ENCODE measurements around the gene RAD51AP2. TPM values are rescaled to one million over a fixed set of nuclear protein-coding genes. Genes with fewer than 3 reads are reported as not detected.
"Not testable (repeated sequence)": the region's sequence is repeated elsewhere in the genome, so short reads cannot be mapped to it uniquely, and the experiment has no call there.

Gene RAD51AP2
- total RNA-seq, 2 experiments from 2014 or later, result not detected

GRCh38 chr2:17506736-17507616 lies 11.3 kb downstream of the RAD51AP2 start:
- Mint-ChIP-seq H3K27me3 (no peaks in the 10 kb centered on the region), H3K27ac (no peak overlapping the region), H3K4me1 (no peaks in the 10 kb centered on the region), H3K9me3 (no peaks in the 10 kb centered on the region), H3K36me3 (no peaks in the 10 kb centered on the region), H3K4me3 (no peak overlapping the region)
- DNase-seq, result no peak

DNA sequence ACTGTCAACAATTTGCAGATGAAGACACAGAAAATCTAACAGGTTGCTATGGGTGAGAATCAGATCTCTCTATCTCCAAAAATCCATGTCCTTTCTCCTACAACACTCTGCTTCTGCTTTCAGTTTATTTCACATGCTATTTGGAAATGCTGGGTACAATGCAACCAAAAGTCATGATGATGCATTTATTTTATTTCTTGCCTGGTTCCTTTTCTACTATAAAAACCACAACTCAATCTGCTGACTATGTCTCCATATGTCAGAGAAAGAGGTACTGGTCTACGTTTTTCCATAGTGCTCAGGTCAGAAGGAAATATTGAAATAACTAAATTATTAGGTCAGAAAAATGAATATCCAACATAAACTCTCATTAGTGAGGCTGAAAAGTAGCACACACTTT lies 20.5 kb downstream of the RAD51AP2 start:
- no peak for DNase-seq
- H3K27me3 Mint-ChIP-seq, result no peaks in the 10 kb centered on the region
- no peak overlapping the region for H3K4me3 Mint-ChIP-seq
- H3K36me3 Mint-ChIP-seq, result no peaks in the 10 kb centered on the region
- no peaks in the 10 kb centered on the region for H3K4me1 Mint-ChIP-seq
- H3K9me3 Mint-ChIP-seq, result no peaks in the 10 kb centered on the region
- H3K27ac Mint-ChIP-seq, result no peak overlapping the region

DNA sequence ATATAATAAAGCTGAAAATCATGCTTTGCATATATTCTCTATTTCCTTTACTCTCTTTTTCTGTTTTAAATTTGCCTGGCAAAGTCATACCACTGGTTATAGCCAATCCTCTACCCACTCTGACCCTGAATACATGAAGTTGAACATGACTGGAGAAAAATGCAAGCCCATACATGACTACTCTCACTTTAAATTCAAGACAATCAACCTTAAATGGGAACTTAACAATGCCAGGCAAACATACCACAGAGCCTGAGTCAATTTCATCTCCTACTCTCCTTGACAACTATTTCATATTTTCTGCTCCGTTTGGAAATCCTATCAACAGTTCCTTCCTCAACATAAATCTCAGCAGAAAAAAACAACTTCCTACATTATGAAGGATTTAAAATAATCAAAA lies 22.6 kb downstream of the RAD51AP2 start:
- H3K9me3 Mint-ChIP-seq, result no peaks in the 10 kb centered on the region
- H3K36me3 Mint-ChIP-seq, result no peaks in the 10 kb centered on the region
- H3K4me3 Mint-ChIP-seq, result no peak overlapping the region
- no peak for DNase-seq
- H3K4me1 Mint-ChIP-seq, result no peaks in the 10 kb centered on the region
- no peak overlapping the region for H3K27ac Mint-ChIP-seq
- no peaks in the 10 kb centered on the region for H3K27me3 Mint-ChIP-seq

- H3K36me3 Mint-ChIP-seq, H3K4me1 Mint-ChIP-seq, H3K9me3 Mint-ChIP-seq, H3K27ac Mint-ChIP-seq, H3K27me3 Mint-ChIP-seq, DNase-seq, H3K4me3 Mint-ChIP-seq: not testable (repeated sequence)
Measured at GRCh38 chr2:17490165-17490564, 28.1 kb downstream of the RAD51AP2 start.

GRCh38 chr2:17488610-17489009 lies 29.6 kb downstream of the RAD51AP2 start:
- not testable (repeated sequence) for H3K4me1 Mint-ChIP-seq, H3K36me3 Mint-ChIP-seq, H3K4me3 Mint-ChIP-seq, H3K9me3 Mint-ChIP-seq, DNase-seq, H3K27me3 Mint-ChIP-seq, H3K27ac Mint-ChIP-seq

GRCh38 chr2:17483496-17483895 lies 34.7 kb downstream of the RAD51AP2 start:
- H3K27me3 Mint-ChIP-seq, result no peaks in the 10 kb centered on the region

DNA sequence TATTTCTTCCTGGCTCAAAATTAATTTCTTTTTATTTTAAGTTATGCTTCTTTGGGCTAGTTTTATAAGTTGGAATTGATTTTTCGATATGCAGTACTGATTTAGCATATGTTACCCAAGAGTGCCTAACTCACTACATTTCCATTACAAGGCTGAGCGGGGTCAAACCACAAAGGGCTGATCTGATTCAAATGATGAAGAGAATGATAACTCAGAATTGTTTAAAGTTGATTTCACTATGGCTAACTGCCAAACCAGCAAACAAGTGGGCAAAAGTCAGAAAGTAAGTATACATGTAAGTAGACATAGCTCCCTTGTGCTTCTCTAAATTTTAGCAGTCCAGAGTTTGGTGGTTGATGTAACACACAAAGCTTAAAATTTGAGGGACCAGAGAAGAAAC lies 35.6 kb downstream of the RAD51AP2 start:
- Mint-ChIP-seq H3K36me3 (no peaks in the 10 kb centered on the region), H3K9me3 (no peaks in the 10 kb centered on the region), H3K27me3 (no peaks in the 10 kb centered on the region), H3K4me1 (no peaks in the 10 kb centered on the region), H3K27ac (no peak overlapping the region), H3K4me3 (no peak overlapping the region)
- no peak for DNase-seq

More at GRCh38 chr2:17483496-17483895, 34.7 kb downstream of the RAD51AP2 start:
- H3K36me3 Mint-ChIP-seq, result no peaks in the 10 kb centered on the region
- no peaks in the 10 kb centered on the region for H3K4me1 Mint-ChIP-seq
- H3K27ac Mint-ChIP-seq, result no peak overlapping the region
- no peak for DNase-seq
- no peak overlapping the region for H3K4me3 Mint-ChIP-seq
- H3K9me3 Mint-ChIP-seq, result no peaks in the 10 kb centered on the region

DNA sequence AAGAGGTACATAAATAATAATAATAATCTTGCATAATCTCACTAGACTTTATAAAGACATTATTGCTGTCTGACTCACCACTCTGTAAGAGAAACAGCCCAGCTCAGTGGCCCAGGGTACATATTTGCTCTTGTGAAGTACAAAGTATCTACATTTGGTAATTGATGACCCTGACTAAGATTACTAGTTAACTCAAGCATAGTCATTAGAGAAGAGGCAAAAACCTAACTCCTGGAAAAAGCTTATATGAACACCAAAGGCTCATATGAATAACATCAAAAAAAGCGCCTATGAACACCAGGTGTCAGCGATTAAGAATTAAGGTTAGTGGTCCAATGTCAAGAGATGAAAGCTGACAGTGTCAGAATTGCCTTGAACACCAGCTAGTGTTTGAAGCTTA lies 38.4 kb downstream of the RAD51AP2 start:
- Mint-ChIP-seq H3K4me1 (no peaks in the 10 kb centered on the region), H3K9me3 (no peaks in the 10 kb centered on the region), H3K27me3 (no peaks in the 10 kb centered on the region), H3K36me3 (no peaks in the 10 kb centered on the region), H3K27ac (no peak overlapping the region), H3K4me3 (no peak overlapping the region)
- no peak for DNase-seq

- H3K27ac Mint-ChIP-seq, result no peak overlapping the region
- no peaks in the 10 kb centered on the region for H3K36me3 Mint-ChIP-seq
- H3K4me1 Mint-ChIP-seq, result no peaks in the 10 kb centered on the region
- no peaks in the 10 kb centered on the region for H3K27me3 Mint-ChIP-seq
- DNase-seq, result no peak
- H3K9me3 Mint-ChIP-seq, result no peaks in the 10 kb centered on the region
- no peak overlapping the region for H3K4me3 Mint-ChIP-seq
Measured at GRCh38 chr2:17476830-17477229, 41.4 kb downstream of the RAD51AP2 start.

DNA sequence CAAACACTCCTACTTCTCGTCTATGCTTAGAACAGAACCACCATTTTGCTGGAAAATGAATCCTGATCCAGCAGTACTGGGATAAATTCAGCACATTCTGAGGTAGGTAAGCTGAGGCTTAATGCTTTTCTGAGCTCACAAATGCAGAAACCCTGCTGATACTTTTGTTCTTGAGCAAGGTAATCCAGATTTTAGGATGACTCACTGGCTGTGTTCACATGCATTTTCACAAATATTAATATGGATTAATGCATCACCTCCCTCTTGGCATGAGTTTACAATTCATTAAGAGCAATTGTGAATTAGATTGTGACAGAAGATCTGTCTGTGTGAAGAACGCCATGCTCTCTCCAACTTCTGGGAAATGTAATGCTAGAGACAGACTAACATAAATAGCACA lies 42.2 kb downstream of the RAD51AP2 start:
- no peak overlapping the region for H3K4me3 Mint-ChIP-seq
- peaks cover 2% of the 10 kb centered on the region for H3K9me3 Mint-ChIP-seq
- no peaks in the 10 kb centered on the region for H3K4me1 Mint-ChIP-seq
- H3K27ac Mint-ChIP-seq, result no peak overlapping the region
- no peaks in the 10 kb centered on the region for H3K27me3 Mint-ChIP-seq
- no peak for DNase-seq
- no peaks in the 10 kb centered on the region for H3K36me3 Mint-ChIP-seq

DNA sequence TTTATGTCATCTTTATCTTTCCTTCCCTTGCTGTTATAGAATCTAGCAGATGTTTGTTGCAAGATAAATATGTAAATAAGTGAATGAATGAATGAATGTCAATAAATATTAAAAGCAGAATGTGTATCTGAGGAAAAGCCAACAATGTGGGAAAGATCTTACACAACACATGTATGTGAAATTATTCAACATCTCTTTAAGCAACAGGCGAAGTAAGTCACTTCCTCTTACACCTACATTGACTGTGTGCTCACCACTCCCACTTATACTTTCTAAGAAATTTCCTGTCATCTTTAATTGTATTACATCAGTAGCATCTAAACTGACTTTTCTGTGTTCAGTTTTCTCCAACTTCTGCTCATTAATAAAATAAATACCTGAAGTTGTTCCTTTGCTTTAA lies 43.0 kb downstream of the RAD51AP2 start:
- no peak overlapping the region for H3K27ac Mint-ChIP-seq
- peaks cover 8% of the 10 kb centered on the region for H3K9me3 Mint-ChIP-seq
- no peak overlapping the region for H3K4me3 Mint-ChIP-seq
- H3K36me3 Mint-ChIP-seq, result no peaks in the 10 kb centered on the region
- DNase-seq, result no peak
- no peaks in the 10 kb centered on the region for H3K27me3 Mint-ChIP-seq
- H3K4me1 Mint-ChIP-seq, result no peaks in the 10 kb centered on the region

DNA sequence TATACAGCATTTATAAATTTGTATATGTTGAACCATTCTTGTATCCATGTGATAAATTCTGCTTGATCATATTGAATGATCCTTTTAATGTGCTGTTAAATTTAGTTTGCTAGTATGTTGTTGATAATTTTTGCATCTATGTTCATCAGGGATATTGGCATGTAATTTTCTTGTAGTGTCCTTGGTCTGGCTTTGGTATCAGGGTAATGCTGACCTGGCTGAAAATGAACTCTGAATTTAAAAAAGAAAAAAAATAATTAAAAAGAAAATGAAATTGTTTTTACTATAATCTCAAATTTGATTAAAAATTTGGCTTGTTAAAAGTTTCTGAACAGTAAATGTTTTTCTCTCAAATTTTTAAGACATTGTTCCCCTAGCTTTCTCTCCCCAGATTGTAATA lies 46.3 kb downstream of the RAD51AP2 start:
- peaks cover 16% of the 10 kb centered on the region for H3K9me3 Mint-ChIP-seq
- no peak overlapping the region for H3K27ac Mint-ChIP-seq
- no peaks in the 10 kb centered on the region for H3K27me3 Mint-ChIP-seq
- no peak overlapping the region for H3K4me3 Mint-ChIP-seq
- no peak for DNase-seq
- H3K4me1 Mint-ChIP-seq, result no peaks in the 10 kb centered on the region
- H3K36me3 Mint-ChIP-seq, result no peaks in the 10 kb centered on the region

- Mint-ChIP-seq H3K27ac (no peak overlapping the region), H3K27me3 (no peaks in the 10 kb centered on the region), H3K4me1 (no peaks in the 10 kb centered on the region), H3K9me3 (peaks cover 17% of the 10 kb centered on the region), H3K4me3 (no peak overlapping the region), H3K36me3 (no peaks in the 10 kb centered on the region)
- no peak for DNase-seq
Measured at GRCh38 chr2:17470855-17471641, 47.2 kb downstream of the RAD51AP2 start.

DNA sequence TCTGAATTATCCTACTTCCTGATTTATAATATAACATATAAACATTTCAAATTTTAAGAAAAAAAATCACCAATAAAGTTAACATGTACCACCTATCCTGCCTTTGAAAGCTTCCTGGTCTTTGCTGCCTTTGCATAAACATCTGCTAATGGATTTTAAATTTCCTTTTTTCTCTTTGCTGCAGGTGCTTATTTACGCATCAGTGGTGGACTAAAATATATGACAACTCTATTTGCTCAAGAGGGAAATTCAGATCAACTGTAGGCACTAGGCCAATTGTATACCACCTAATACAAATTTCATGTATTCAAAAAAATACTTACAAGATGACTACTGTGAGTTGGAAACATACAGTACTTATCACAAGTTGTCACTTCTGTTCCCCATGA lies 57.2 kb downstream of the RAD51AP2 start:
- no peaks in the 10 kb centered on the region for H3K4me1 Mint-ChIP-seq
- H3K36me3 Mint-ChIP-seq, result no peaks in the 10 kb centered on the region
- H3K27me3 Mint-ChIP-seq, result no peaks in the 10 kb centered on the region
- H3K27ac Mint-ChIP-seq, result no peak overlapping the region
- no peak for DNase-seq
- H3K9me3 Mint-ChIP-seq, result peaks cover 6% of the 10 kb centered on the region
- no peak overlapping the region for H3K4me3 Mint-ChIP-seq

Data from activated naive CD8-positive, alpha-beta T cell treated with anti-CD3 and anti-CD28 coated beads for 36 hours (primary cell).